Karpas-422 (cell line): ENCODE measurements around the gene LAIR2. TPM values are rescaled to one million over a fixed set of nuclear protein-coding genes. Genes with fewer than 3 reads are reported as not detected.
A peak's percentile ranks its signal among the peaks of the same experiment; 100 is the strongest.

Source experiments
- DNase-seq: peaks from one replicate; pipeline ENCODE4 v3.0.0-alpha.2; 2015
- H2AFZ ChIP-seq: fragments of 200-600 bp; sonication (generic); 2 replicates; pipeline ENCODE4 v1.6.1; 2014; ENCODE audit warnings: antibody characterized with exemption, low read length, mixed read lengths
- H3K27ac ChIP-seq: fragments of 200-600 bp; sonication (generic); 2 replicates; pipeline ENCODE4 v1.5.1; 2014; ENCODE audit warnings: mild to moderate bottlenecking, low read length, moderate library complexity
- H3K27me3 ChIP-seq: fragments of 200-600 bp; sonication (generic); 2 replicates; pipeline ENCODE4 v1.6.1; 2014; ENCODE audit warnings: low read length, mixed read lengths
- H3K36me3 ChIP-seq: fragments of 200-600 bp; sonication (generic); 2 replicates; pipeline ENCODE4 v1.6.1; 2014; ENCODE audit warnings: low read length, mixed read lengths; ENCODE audit not compliant: insufficient read depth
- H3K4me1 ChIP-seq: fragments of 200-600 bp; sonication (generic); 2 replicates; pipeline ENCODE4 v1.6.1; 2014; ENCODE audit warnings: mild to moderate bottlenecking, low read length, mixed read lengths
- H3K4me2 ChIP-seq: fragments of 200-600 bp; sonication (generic); 2 replicates; pipeline ENCODE4 v1.6.1; 2014; ENCODE audit warnings: low read length, low read depth, mild to moderate bottlenecking; ENCODE audit not compliant: poor library complexity, severe bottlenecking
- H3K4me3 ChIP-seq: fragments of 200-600 bp; sonication (generic); 2 replicates; pipeline ENCODE4 v1.5.1; 2014; ENCODE audit warnings: mild to moderate bottlenecking, antibody characterized with exemption, low read length, mixed read lengths
- H3K79me2 ChIP-seq: fragments of 200-600 bp; sonication (generic); 2 replicates; pipeline ENCODE4 v1.6.1; 2014; ENCODE audit warnings: mild to moderate bottlenecking, low read length, mixed read lengths
- H3K9ac ChIP-seq: fragments of 200-600 bp; sonication (generic); 2 replicates; pipeline ENCODE4 v1.6.0; 2014; ENCODE audit warnings: low read length
- H3K9me2 ChIP-seq: fragments of 200-600 bp; sonication (generic), shearing (Covaris generic); replicated peaks from 2 replicates; pipeline ENCODE4 v1.6.0; 2014; ENCODE audit warnings: mild to moderate bottlenecking, low read length, moderate library complexity; ENCODE audit not compliant: insufficient read depth
- H3K9me3 ChIP-seq: fragments of 300-700, 200-600 bp; sonication (generic); 2 replicates; pipeline ENCODE4 v1.6.1; 2014; ENCODE audit warnings: low read length, mixed read lengths
- H4K20me1 ChIP-seq: fragments of 200-600 bp; sonication (generic); 2 replicates; pipeline ENCODE4 v1.6.1; 2014; ENCODE audit warnings: mild to moderate bottlenecking, antibody characterized with exemption, low read length, low read depth; ENCODE audit not compliant: insufficient read depth
- total RNA-seq: library from RNA; depleted of rRNA; stranded (reverse); fragments of >200 nt; shearing (Covaris generic); gene quantifications from 2 replicates; pipeline ENCODE4 v1.2.3, GENCODE V29; 2014; ENCODE audit warnings: low replicate concordance

Gene LAIR2
- total RNA-seq, 1 experiment from 2014 or later = not detected

- Histone ChIP-seq H3K4me2 (no peak overlapping the region), H3K9ac (no peak overlapping the region), H3K9me2 (no peaks in the 10 kb centered on the region), H3K27ac (no peak overlapping the region), H3K27me3 (no peaks in the 10 kb centered on the region), H2AFZ (no peak overlapping the region), H3K4me1 (peaks cover 19% of the 10 kb centered on the region), H3K4me3 (no peak overlapping the region), H3K36me3 (peaks cover 62% of the 10 kb centered on the region), H4K20me1 (peaks cover 44% of the 10 kb centered on the region), H3K79me2 (peaks cover 4% of the 10 kb centered on the region), H3K9me3 (no peaks in the 10 kb centered on the region; the same call in 1 of the 2 replicates)
- DNase-seq = no peak
Observed at GRCh38 chr19:54458648-54459281, 43.9 kb upstream of the LAIR2 start.

- DNase-seq = no peak
- H2AFZ ChIP-seq = no peak overlapping the region
- no peak overlapping the region for H3K4me2 ChIP-seq
- peaks cover 54% of the 10 kb centered on the region for H3K36me3 ChIP-seq
- H3K4me1 ChIP-seq = peaks cover 26% of the 10 kb centered on the region
- H3K79me2 ChIP-seq = no peaks in the 10 kb centered on the region
- no peaks in the 10 kb centered on the region for H3K9me2 ChIP-seq
- H3K9ac ChIP-seq = no peak overlapping the region
- H3K4me3 ChIP-seq = no peak overlapping the region
- H3K27me3 ChIP-seq = no peaks in the 10 kb centered on the region
- H3K9me3 ChIP-seq = no peaks in the 10 kb centered on the region; the same call in 1 of the 2 replicates
- H3K27ac ChIP-seq = no peak overlapping the region
- peaks cover 36% of the 10 kb centered on the region for H4K20me1 ChIP-seq
Observed at GRCh38 chr19:54459282-54460229, 43.1 kb upstream of the LAIR2 start.

DNA sequence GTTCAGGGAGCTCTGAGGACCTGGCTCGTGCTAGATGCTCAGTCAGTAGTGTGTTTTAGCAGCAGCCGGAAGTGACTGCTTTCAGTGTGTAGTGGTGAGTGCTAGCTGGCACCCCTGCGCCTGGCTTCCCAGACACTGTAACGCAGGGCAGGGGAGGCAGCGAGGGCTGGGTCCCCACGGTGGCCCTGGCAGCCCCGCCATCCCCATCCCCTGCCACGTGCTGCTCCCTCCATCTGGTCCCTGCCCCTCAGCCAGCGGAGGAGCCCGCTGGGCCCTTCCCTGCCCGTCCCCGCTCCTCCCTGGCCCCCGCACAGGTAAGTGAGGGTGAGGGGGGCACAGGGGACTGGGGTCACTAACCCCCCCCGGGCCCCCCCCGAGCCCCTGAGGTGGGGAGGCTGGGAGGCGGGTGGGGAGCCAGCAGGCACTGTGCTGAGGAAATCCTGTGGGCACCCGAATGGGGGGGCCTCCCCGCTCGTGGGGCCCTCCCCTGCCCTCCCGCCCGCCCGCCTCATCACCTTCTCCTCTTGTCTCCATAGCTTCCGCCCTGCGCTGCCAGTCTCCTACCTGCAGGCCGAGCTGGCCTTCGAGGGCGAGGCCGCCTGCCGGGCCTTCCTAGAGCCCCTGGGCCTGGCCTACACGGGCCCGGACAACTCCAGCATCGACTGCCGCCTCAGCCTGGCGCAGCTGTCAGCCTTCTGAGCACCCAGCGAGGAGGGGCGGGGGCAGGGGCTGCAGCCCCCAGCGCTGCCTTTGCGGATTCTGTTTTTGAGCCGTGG is 42.2 kb upstream of the LAIR2 start:
- Histone ChIP-seq H3K9me3 (no peaks in the 10 kb centered on the region; the same call in 1 of the 2 replicates), H3K4me3 (no peak overlapping the region), H4K20me1 (peaks cover 28% of the 10 kb centered on the region), H3K4me2 (no peak overlapping the region), H3K27me3 (no peaks in the 10 kb centered on the region), H3K9me2 (no peaks in the 10 kb centered on the region), H3K9ac (no peak overlapping the region), H2AFZ (no peak overlapping the region), H3K79me2 (no peaks in the 10 kb centered on the region), H3K4me1 (peaks cover 29% of the 10 kb centered on the region), H3K27ac (no peak overlapping the region), H3K36me3 (peaks cover 47% of the 10 kb centered on the region)
- no peak for DNase-seq

GRCh38 chr19:54461210-54461609 is 41.4 kb upstream of the LAIR2 start:
- Histone ChIP-seq H3K4me2 (no peak overlapping the region), H3K9ac (no peak overlapping the region)

DNA sequence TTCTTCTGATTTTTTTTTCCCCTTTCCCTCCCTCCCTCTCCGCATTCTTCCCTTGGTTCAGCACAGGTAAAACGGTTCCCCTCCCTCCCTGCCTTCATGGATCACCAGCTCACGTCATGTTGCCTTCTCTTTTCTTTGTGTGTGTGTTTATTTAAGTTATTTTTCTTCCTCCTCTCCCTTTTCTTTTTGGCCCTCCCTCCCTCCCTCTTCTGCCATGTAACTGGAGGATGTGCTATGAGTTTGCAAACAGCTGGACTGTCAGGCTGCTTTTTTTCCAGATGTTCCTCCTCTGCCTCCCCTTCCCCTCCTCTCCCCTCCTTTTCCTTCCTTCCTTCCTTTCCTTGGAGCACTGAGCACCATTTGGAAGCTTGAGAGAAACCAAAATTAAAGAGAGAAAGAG is 41.0 kb upstream of the LAIR2 start:
- H4K20me1 ChIP-seq = peaks cover 28% of the 10 kb centered on the region
- no peaks in the 10 kb centered on the region for H3K79me2 ChIP-seq
- peaks cover 29% of the 10 kb centered on the region for H3K4me1 ChIP-seq
- peak overlapping the region; percentile 71; the same call in 1 of the 2 replicates for H3K9ac ChIP-seq
- no peak overlapping the region for H2AFZ ChIP-seq
- no peaks in the 10 kb centered on the region for H3K9me2 ChIP-seq
- no peak overlapping the region for H3K27ac ChIP-seq
- H3K4me3 ChIP-seq = peak overlapping the region; percentile 74; the same call in 1 of the 2 replicates
- peak overlapping the region; percentile 34 for H3K4me2 ChIP-seq
- H3K9me3 ChIP-seq = no peaks in the 10 kb centered on the region; the same call in 1 of the 2 replicates
- no peaks in the 10 kb centered on the region for H3K27me3 ChIP-seq
- peaks cover 41% of the 10 kb centered on the region for H3K36me3 ChIP-seq
- DNase-seq = no peak

More at GRCh38 chr19:54461210-54461609, 41.4 kb upstream of the LAIR2 start:
- no peak overlapping the region for H3K4me3 ChIP-seq
- peaks cover 41% of the 10 kb centered on the region for H3K36me3 ChIP-seq
- no peaks in the 10 kb centered on the region for H3K79me2 ChIP-seq
- peaks cover 28% of the 10 kb centered on the region for H4K20me1 ChIP-seq
- peaks cover 29% of the 10 kb centered on the region for H3K4me1 ChIP-seq
- H3K9me3 ChIP-seq = no peaks in the 10 kb centered on the region; the same call in 1 of the 2 replicates
- H3K9me2 ChIP-seq = no peaks in the 10 kb centered on the region
- no peak overlapping the region for H3K27ac ChIP-seq
- H3K27me3 ChIP-seq = no peaks in the 10 kb centered on the region
- no peak for DNase-seq
- H2AFZ ChIP-seq = no peak overlapping the region

DNA sequence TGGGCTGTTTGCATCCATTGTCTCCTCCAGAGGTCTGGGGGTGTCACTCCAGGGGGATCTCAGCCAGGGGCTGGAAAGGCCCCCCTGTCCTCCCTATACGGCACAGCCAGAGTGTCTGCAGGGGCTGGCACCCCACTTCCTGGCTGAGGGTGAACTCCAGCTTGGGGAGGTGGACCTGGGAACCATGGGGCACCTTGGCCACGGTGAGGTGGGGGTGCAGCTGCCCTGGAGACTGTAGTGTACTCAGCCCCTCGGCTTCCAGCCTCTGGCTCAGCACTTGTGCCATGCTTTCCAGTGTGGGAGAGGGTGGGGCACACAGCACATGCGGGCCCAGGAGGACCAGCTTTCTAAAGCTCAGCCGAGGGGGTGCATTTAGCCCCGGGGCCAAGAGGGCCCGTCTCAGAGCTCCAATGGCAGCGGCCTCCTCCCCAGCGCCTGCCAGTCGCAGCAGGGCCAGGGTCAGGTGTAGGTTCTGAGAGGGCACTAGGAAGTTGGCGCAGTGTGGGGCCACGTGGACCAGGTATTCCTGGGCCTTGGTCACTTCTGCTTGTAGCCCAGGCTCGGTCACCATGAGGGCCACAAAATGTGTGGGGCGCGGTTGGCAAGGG is 40.5 kb upstream of the LAIR2 start:
- peaks cover 22% of the 10 kb centered on the region for H4K20me1 ChIP-seq
- peaks cover 41% of the 10 kb centered on the region for H3K36me3 ChIP-seq
- peak overlapping the region; percentile 74; the same call in 1 of the 2 replicates for H3K4me3 ChIP-seq
- H3K79me2 ChIP-seq = no peaks in the 10 kb centered on the region
- H3K4me2 ChIP-seq = peak overlapping the region; percentile 58
- no peak for DNase-seq
- no peak overlapping the region for H2AFZ ChIP-seq
- no peak overlapping the region; the same call in 1 of the 2 replicates for H3K27ac ChIP-seq
- H3K27me3 ChIP-seq = no peaks in the 10 kb centered on the region
- no peaks in the 10 kb centered on the region for H3K9me2 ChIP-seq
- no peaks in the 10 kb centered on the region; the same call in 1 of the 2 replicates for H3K9me3 ChIP-seq
- peaks cover 29% of the 10 kb centered on the region for H3K4me1 ChIP-seq
- peak overlapping the region; percentile 71 for H3K9ac ChIP-seq

DNA sequence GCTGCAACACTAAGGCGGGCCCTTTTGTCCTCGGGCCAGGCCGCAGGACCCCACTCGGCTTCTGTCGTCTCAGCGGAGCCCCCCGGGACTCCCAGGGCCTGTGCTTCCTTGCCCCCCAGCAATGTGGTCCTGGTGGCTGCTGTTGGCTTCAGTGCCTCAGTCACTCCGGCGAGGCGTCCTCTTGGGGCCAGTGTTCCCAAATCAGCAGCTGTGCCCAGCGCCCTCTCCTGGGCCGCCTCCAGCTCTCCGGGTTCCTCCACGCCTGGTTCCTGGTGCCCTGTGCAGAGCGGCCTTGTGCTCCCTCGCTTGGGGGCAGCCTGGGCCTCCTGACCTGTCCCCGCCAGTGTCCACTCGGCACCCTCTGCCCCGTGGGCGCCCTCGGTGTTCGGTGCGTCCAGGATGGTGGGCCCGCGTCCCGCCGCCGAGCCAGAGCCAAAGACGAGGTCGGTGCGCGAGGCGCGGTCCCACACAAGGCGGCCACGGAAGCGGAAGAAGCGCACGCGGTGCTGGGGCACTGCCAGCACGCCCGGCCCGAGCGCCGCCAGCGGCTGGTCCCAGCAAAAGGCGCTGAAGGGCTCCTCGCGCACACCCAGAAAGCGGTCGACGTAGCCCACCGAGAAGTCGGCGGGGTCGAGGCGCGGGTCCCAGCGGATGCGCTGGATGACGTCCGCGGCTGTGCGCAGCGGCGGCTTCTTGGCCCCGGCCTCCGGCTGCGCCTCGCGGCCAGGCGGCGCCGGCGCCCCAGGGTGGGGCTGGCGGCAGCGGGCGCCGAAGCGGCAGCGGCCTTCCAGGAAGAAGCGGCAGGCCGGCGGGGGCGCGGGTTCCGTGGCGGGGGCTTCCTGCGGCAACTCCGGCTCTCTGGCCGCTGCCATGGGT is 39.7 kb upstream of the LAIR2 start:
- Histone ChIP-seq H3K4me3 (peak overlapping the region; percentile 74), H3K36me3 (peaks cover 36% of the 10 kb centered on the region; the same call in 1 of the 2 replicates), H3K9me3 (no peaks in the 10 kb centered on the region; the same call in 1 of the 2 replicates), H3K9ac (peak overlapping the region; percentile 71), H3K9me2 (no peaks in the 10 kb centered on the region), H4K20me1 (peaks cover 22% of the 10 kb centered on the region), H2AFZ (no peak overlapping the region), H3K4me1 (peaks cover 29% of the 10 kb centered on the region), H3K27ac (peak overlapping the region; percentile 93), H3K79me2 (no peaks in the 10 kb centered on the region), H3K4me2 (peak overlapping the region; percentile 58), H3K27me3 (no peaks in the 10 kb centered on the region)
- DNase-seq = peak; percentile 67
